Loucy (cell line): Measurements from ENCODE around the gene DENND5A.

ENCODE experiments used
- CTCF ChIP-seq: fragments of 200-600 bp; sonication (generic); conservative IDR thresholded peaks from 2 replicates; pipeline ENCODE4 v1.5.1; 2014; ENCODE audit warnings: mild to moderate bottlenecking, antibody characterized with exemption, low read length
- EZH2phosphoT487 ChIP-seq: fragments of 200-600 bp; IDR thresholded peaks from 2 replicates; pipeline ENCODE4 v1.6.1; 2018; ENCODE audit warnings: antibody characterized with exemption, mild to moderate bottlenecking, moderate library complexity, borderline replicate concordance

- TF ChIP-seq CTCF (no peak), EZH2phosphoT487 (no peak)
Measured at GRCh38 chr11:9179141-9179540, 86.0 kb downstream of the DENND5A start.
